SK-N-MC (cell line): ENCODE data around the gene CDC40.
A peak's percentile ranks its signal among the peaks of the same experiment; 100 is the strongest.

Experiments
- DNase-seq: peaks from one replicate; pipeline ENCODE4 v3.0.0-alpha.2; 2011; ENCODE audit warnings: low read depth, low spot score
- H3K27ac ChIP-seq: fragments of 200-600 bp; sonication (generic); 2 replicates; pipeline ENCODE4 v1.5.1; 2016; ENCODE audit warnings: mixed run types
- H3K36me3 ChIP-seq: fragments of 200-600 bp; sonication (generic); 2 replicates; pipeline ENCODE4 v1.6.1; 2017; ENCODE audit warnings: antibody characterized with exemption, low read length, mixed read lengths; ENCODE audit not compliant: insufficient read depth
- H3K4me3 ChIP-seq: fragments of 200-600 bp; sonication (generic); 2 replicates; pipeline ENCODE4 v1.5.1; 2016
- H3K9ac ChIP-seq: fragments of 200-600 bp; sonication (generic); 2 replicates; pipeline ENCODE4 v1.8.0; 2017; ENCODE audit warnings: mixed run types, mixed read lengths; ENCODE audit not compliant: insufficient read length
- H3K9me3 ChIP-seq: fragments of 200-600 bp; sonication (generic); 2 replicates; pipeline ENCODE4 v1.6.1; 2017; ENCODE audit warnings: low read depth, mild to moderate bottlenecking, antibody characterized with exemption, low read length, moderate library complexity, mixed read lengths
- EZH2 ChIP-seq: fragments of 200-600 bp; sonication (generic); IDR thresholded peaks from one replicate; pipeline ENCODE4 v1.6.1; 2017; ENCODE audit warnings: antibody characterized with exemption
- FOXP2 ChIP-seq: optimal IDR thresholded peaks from 2 replicates; pipeline ENCODE3; 2011; ENCODE audit warnings: mild to moderate bottlenecking, moderate library complexity; ENCODE audit not compliant: insufficient read depth; ENCODE audit errors: extremely low read length, control extremely low read depth
- POLR2AphosphoS5 ChIP-seq: IDR thresholded peaks from 2 replicates; pipeline ENCODE4 v1.6.1; 2012; ENCODE audit warnings: mild to moderate bottlenecking, low read depth, low read length, borderline replicate concordance

Gene CDC40

GRCh38 chr6:110191477-110191876 is 11.2 kb downstream of the CDC40 start:
- DNase-seq = no peak
- Histone ChIP-seq H3K9me3 (0 out of 2 replicates have a peak, but pooled peaks cover 3% of the 10 kb centered on the region), H3K27ac (no peak overlapping the region), H3K36me3 (peaks cover 50% of the 10 kb centered on the region), H3K9ac (no peak overlapping the region), H3K4me3 (no peak overlapping the region)
- TF ChIP-seq POLR2AphosphoS5 (no peak), EZH2 (no peak), FOXP2 (no peak)

GRCh38 chr6:110195639-110196038 is 15.4 kb downstream of the CDC40 start:
- H3K9me3 ChIP-seq = no peaks in the 10 kb centered on the region; the same call in 1 of the 2 replicates
- no peak for TF ChIP-seq EZH2
- H3K4me3 ChIP-seq = no peak overlapping the region
- DNase-seq = no peak
- peaks cover 50% of the 10 kb centered on the region for H3K36me3 ChIP-seq
- no peak overlapping the region for H3K27ac ChIP-seq
- H3K9ac ChIP-seq = no peak overlapping the region

- Histone ChIP-seq H3K9me3 (no peaks in the 10 kb centered on the region; the same call in 1 of the 2 replicates), H3K36me3 (peaks cover 54% of the 10 kb centered on the region), H3K4me3 (no peak overlapping the region), H3K27ac (no peak overlapping the region; the same call in 1 of the 2 replicates), H3K9ac (no peak overlapping the region)
- DNase-seq = no peak
- TF ChIP-seq FOXP2 (no peak), EZH2 (no peak), POLR2AphosphoS5 (no peak)
Measured at GRCh38 chr6:110196874-110197273, 16.6 kb downstream of the CDC40 start.

GRCh38 chr6:110198561-110198960 is 18.3 kb downstream of the CDC40 start:
- no peak overlapping the region for H3K4me3 ChIP-seq
- H3K27ac ChIP-seq = no peak overlapping the region
- peaks cover 52% of the 10 kb centered on the region for H3K36me3 ChIP-seq
- H3K9me3 ChIP-seq = no peaks in the 10 kb centered on the region; the same call in 1 of the 2 replicates
- H3K9ac ChIP-seq = no peak overlapping the region
- no peak for DNase-seq
- TF ChIP-seq FOXP2 (no peak), EZH2 (no peak), POLR2AphosphoS5 (no peak)

- no peak for DNase-seq
- Histone ChIP-seq H3K9ac (no peak overlapping the region), H3K9me3 (no peaks in the 10 kb centered on the region; the same call in 1 of the 2 replicates), H3K4me3 (no peak overlapping the region), H3K36me3 (peaks cover 37% of the 10 kb centered on the region), H3K27ac (0 out of 2 replicates have a peak overlapping the region, but pooled peaks have one; percentile 11)
- TF ChIP-seq EZH2 = no peak
- TF ChIP-seq FOXP2 = no peak
- no peak for TF ChIP-seq POLR2AphosphoS5
Measured at GRCh38 chr6:110201151-110201884, 21.1 kb downstream of the CDC40 start.

GRCh38 chr6:110207652-110208051 is 27.4 kb downstream of the CDC40 start:
- Histone ChIP-seq H3K27ac (peak overlapping the region; percentile 72; the same call in 1 of the 2 replicates), H3K9me3 (no peaks in the 10 kb centered on the region), H3K36me3 (peaks cover 49% of the 10 kb centered on the region), H3K9ac (no peak overlapping the region), H3K4me3 (no peak overlapping the region)
- DNase-seq = no peak
- no peak for TF ChIP-seq POLR2AphosphoS5
- TF ChIP-seq EZH2 = no peak
- TF ChIP-seq FOXP2 = no peak

GRCh38 chr6:110211753-110212152 is 31.5 kb downstream of the CDC40 start:
- no peaks in the 10 kb centered on the region for H3K9me3 ChIP-seq
- no peak for TF ChIP-seq POLR2AphosphoS5
- H3K36me3 ChIP-seq = peaks cover 70% of the 10 kb centered on the region
- no peak for DNase-seq
- H3K27ac ChIP-seq = no peak overlapping the region
- no peak overlapping the region for H3K4me3 ChIP-seq
- H3K9ac ChIP-seq = no peak overlapping the region

- H3K36me3 ChIP-seq = peaks cover 79% of the 10 kb centered on the region
Measured at GRCh38 chr6:110214338-110214737, 34.1 kb downstream of the CDC40 start.

GRCh38 chr6:110216140-110216539 is 35.9 kb downstream of the CDC40 start:
- TF ChIP-seq POLR2AphosphoS5 (no peak), FOXP2 (no peak), EZH2 (no peak)

More at GRCh38 chr6:110214338-110214737, 34.1 kb downstream of the CDC40 start:
- no peak for TF ChIP-seq EZH2
- TF ChIP-seq POLR2AphosphoS5 = no peak
- TF ChIP-seq FOXP2 = no peak
- Histone ChIP-seq H3K9me3 (no peaks in the 10 kb centered on the region), H3K27ac (no peak overlapping the region), H3K9ac (no peak overlapping the region), H3K4me3 (no peak overlapping the region)
- no peak for DNase-seq

More at GRCh38 chr6:110216140-110216539, 35.9 kb downstream of the CDC40 start:
- H3K9me3 ChIP-seq = no peaks in the 10 kb centered on the region
- H3K27ac ChIP-seq = no peak overlapping the region
- DNase-seq = no peak
- H3K4me3 ChIP-seq = no peak overlapping the region
- peaks cover 83% of the 10 kb centered on the region for H3K36me3 ChIP-seq
- H3K9ac ChIP-seq = no peak overlapping the region
